ENCODE data around the gene CFAP97D1.
"Not testable (repeated sequence)": the region's sequence is repeated elsewhere in the genome, so short reads cannot be mapped to it uniquely, and the experiment has no call there.

The CFAP97D1 gene

DNA sequence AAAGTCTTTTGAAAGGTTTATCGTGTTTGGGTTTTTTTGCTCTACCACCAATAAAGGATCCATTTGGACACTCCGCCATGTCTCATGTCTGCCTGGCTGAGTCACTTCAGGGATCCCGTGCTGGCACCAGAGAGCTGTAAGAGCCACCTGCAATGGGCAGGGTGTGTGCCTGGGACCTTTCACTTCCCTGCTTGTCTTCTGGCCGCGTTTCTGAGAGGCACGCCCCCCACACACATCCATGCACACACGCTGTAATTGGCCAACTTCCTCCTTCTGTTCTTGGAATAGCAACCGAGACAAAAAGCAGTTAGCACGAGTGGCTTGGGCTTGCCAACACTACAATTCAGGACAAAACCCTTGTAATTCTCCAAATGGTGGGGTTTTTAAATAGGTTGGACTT lies 11.9 kb upstream of the CFAP97D1 start:
- DNase-seq (ENCODE audit: low spot score) = no peak

DNA sequence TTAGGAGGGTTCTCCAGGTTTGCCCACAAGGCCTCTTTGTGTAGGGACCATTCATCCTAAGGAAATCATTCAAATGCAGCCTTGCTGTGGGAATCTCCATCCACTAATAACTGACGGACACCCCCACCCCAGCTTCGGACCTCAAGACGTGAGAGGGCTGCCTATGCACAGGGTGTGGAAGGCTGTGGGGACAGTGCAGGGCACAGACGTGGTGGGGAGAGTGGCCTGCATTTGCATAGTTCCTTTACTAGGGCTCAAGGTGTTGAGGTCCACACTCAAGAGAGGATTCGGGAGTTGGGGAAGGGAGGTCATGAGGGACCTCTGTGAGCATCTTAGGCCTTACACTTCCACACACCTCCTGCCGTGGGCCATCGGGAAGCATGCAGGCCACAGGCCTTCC lies 11.3 kb upstream of the CFAP97D1 start:
- DNase-seq (ENCODE audit: low spot score) = no peak

DNA sequence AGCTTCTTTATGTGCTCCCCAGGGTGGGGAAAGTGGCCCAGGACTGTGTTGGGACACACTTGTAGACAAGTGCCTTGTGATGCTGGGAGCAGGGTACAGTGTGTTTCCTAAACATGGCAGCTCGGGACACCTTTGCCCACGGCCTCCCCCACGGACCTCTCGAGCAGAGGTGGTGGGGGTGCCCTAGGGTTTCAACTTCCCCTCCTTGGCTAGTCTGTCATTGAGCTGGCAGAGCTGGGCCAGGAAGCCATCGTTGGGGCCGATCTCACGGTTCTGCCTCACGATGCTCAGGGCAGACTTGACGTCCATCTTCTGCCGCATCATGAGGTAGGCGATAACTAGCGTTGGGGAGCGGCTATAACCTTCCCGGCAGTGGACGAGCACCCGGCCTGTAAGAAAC lies 10.8 kb upstream of the CFAP97D1 start:
- DNase-seq (ENCODE audit: low spot score) = no peak

DNA sequence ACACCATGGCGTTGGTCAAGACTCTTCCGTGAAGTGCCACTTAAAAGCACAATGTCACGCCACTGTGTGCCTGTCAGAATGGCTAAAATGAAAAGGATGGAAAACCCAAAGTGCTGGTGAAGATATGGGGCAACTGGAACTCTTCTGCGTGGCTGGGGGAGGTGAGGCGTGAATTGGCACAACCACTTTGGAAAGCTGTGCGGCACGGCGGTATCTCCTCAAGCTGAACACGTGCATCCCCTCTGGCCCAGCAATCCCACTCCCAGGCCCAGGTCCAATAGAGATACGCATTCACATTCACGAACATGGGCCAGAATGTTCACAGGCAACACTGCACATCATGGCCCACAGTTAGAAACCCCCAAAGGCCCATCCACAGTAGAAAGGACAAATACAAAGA lies 10.4 kb upstream of the CFAP97D1 start:
- DNase-seq (ENCODE audit: low spot score) = no peak

DNA sequence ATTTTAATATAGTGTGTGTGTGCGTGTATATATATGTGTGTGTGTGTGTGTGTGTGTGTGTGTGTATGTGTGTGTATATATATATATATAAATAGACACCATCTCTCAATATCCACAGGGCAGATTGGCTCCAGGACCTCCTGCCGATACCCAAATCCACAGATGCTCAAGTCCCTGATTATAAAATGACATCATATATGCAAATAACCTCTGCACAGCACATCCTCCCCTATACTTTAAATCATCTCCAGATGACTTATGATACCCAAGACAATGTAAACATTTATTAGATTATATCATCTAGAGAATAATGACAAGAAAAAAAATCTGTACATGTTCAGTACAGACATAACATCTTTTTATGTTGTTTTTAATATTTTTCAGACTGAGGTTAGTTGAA lies 9.3 kb upstream of the CFAP97D1 start:
- DNase-seq (ENCODE audit: low spot score) = no peak

DNA sequence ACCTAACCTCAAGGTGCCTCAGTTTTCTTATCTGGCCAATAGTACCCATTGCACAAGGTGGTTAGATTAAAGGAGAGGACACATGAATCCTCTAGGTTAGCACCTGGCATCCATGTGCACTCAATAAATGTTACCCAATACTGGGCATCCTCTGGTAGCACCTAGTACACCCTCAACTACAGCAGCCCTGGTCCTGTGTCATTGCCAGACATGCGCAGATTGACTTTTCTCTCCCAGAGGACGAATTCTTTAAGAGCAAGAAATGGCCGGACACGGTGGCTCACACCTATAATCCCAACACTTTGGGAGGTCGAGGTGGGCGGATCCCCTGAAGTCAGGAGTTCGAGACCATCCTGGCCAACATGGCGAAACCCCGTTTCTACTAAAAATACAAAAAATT lies 8.8 kb upstream of the CFAP97D1 start:
- DNase-seq (ENCODE audit: low spot score) = no peak

DNA sequence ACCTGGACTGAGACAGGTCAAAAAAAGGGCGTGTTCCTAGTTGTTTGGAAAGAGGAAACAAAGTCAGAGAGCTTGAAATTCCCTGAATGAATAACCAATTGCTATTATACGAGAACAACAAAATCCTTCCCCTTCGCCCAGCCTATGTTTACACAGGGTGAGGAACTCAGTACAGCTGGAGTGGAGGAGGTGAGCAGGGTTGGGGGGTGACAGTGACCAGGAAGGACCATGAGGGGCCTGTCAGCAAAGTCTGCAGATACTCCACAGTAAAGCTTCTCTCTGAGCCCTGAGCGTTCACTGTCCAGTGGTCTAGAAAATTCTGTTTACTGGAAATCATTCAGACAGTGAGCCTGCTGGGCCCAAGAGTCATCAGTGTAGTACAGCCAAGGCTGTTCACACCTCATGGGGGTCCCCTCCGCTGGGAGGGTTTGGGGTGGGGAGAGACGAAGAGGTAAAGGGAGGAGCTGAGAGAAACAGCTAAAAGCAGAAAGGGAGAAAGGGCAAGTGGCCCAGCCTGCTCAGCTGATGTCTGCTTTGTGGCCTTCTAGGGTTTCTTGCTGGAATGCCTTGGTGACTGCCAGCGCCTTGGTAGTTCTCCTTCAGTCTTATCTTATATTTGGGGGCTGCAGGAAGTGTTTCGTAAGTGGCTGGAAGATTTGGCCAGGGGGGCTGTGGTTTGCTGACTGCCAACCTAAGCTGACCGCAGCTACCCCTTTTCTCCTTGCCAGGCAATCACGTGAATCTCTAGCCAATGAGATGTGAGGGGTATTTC lies 7.2 kb upstream of the CFAP97D1 start:
- DNase-seq (ENCODE audit: low spot score) = no peak

DNA sequence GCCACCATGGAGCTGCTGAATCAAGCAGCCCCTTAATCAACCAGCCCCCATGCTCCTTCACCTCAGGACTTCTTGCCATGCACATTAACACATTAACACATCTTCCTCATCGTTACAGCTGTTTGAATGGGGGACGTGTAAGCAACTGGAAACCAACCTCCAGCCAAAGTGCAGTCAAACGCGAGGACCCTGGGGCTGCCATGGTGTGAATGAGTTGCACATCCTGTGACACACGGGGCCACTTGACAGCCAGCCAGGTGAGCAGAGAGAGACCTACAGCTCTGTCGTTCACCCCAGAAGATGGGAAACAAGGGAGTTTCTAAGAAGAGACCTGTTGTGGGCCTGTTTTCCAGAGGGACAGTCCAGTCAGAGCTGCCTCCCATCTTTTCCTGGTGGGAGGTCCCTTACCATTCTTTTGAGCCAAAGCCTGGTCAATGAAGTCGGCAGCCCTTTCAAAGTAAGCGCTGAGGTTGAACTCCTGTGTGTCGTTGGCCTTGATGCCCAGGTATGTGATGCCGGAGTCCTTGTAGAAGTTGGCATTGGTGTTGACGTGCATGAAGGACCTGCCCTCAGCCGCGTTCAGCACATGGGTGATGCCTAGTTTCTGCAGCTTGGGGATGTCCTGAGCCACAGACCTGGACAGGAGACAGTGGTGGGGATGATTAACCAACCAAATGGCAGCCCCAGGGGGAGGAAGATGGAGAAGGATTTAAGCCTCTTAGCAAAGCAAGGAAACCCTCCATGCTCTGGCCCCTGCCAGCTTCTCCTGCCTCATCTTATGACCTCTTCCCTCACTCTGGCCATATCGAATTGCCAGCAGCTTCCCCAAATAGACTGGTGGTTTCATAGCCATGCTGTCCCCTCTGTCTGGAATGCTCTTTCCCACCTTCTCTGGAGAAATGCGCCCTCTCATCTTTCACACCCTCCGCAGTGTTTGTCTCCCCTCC lies 5.7 kb upstream of the CFAP97D1 start:
- no peak for DNase-seq (ENCODE audit: low spot score)

DNA sequence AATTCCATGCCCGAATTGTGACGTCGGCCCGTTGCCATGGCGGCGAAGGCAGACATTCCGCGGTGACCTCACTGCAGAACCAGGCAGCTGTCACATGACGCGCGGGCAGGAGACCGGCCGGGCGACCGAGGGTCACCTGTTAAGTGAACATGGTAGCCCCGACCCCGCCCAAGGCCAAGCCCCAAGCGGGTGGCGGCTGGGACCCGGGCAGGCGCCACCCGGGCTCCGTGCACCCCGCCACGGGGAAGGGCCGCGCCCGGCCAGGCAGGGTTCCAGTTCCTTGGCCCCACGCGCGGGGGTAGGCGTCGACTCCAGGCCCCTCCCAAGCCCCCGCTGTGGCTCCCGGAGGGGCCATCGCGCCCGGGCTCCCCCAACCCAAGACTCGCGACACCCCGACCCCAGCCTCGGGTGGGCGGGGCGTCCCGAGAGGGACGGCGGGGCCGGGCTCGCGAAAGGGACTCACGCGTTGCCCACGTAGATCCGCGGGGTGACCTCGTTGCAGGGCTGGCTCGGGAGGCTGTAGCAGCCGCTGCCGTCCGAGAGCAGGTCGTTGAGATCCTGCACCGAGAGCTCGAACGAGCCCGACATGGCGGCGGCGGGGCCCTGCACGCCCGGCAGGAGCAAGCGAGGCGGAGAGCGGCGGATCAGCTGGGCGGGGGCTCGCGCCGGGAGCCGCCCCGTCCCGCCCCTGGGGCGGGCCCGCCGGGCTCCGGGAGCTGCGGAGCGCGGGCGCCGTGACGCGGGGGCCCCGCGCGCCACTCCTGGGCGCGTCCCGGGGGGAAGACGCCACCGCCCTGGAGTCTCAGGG lies 1.7 kb upstream of the CFAP97D1 start, which contains the start of gene DUSP3:
TSS of gene DUSP3 (minus strand) at position 641 of the 808 bp plus-strand sequence. CDS start at position 588, 53 bp downstream.
- peak; percentile 96 for DNase-seq (ENCODE audit: low spot score)

DNA sequence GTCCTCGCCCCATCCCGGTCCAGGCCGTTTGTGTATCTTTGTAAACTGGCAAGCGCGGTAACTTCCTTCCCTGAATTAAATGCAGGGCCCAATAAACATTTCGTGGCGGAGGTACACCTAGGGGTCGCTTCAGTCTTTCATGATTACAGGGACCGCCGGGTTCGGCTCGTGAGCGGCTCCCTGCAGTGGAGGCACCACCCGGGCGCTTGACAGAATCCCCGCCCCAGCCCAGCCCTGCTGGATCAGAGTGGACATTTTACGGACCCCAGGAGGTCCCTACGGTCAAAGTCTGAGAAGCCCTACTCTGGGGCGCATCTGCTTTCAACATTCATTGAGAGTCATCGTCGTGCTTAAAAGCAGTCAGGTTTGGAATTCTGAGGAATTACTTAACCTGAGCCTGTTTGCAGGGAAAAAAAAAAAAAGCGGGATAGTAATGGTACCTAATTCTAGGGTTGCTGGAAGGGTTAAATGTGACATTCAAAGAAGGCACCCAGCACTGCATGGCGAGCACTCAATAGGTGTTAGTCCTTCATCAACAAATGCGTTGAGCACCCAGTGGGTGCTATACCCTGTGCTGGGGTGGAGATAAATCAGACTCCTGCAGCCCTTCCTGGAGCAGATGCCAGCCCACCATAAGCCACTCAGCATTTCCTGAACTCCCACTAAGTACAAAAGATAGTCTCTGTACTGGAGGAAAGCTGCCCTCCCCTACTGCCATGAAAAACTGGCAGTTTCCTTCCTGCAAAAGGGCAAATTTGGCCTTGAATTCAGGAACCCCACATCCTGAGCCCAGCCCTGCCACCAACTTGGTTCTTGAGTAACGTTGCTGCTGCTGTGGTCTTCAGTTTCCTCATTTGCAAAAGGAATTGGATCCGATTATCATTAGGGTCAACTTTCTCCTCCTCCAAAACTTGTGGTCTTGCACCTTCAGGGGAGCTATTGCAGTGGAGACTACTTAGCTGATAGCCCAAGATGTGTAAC lies 800 bp upstream of the CFAP97D1 start:
- no peak for DNase-seq (ENCODE audit: low spot score)

DNA sequence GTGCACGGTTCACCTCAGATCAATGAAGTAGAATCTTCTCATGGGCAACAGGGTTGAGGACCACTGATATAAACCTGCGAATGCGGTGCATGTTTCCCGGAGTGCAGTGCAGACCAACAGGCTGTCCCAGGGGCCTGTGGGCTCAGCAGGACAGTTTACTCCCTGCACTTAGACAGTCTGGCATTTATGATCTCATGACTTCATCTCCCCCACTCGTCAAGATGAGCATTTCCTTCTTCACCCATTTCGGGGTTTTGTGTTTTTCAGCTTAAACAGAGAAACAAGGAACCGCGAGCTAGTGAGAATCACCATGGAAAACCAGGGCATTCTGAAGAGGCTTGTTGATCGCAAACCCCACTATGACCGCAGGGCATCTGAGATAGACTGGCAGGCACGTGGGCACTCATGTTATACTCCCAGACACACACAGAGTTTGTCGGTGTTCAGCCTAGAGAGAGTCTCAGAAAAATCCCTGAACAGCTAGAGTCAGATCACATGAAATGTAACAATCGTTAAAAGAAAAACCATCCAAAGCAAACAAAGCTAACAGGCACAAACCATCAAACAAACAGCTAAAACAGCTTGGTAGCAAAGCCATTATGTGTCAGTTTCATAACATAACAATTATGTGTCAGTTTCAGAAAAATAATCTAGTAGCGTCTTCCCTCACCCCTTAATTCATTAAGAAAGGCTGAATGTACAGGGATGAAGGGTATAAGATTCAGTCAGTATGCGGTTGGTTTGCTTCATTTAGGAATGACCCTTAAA lies 2.9 kb downstream of the CFAP97D1 start:
- DNase-seq (ENCODE audit: low spot score) = no peak

DNA sequence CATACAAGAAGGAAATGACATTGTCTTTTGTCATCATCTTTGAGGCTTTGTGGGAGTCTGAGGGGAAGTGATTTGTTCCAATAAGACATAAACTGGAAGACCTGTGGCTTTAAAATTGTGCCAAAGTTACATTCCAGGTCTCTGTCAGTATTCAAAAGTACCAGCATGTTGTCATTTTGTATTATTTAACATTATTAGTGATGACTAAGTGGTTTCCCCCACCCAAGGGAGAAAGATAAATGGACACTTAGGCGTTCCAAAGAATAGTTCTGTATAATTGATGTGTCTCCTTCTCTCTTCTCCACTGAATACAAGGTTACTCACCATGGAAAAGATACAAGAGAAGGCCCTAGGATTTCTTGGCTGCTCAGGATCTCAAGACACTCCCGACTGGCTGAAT lies 3.8 kb downstream of the CFAP97D1 start:
- no peak for DNase-seq (ENCODE audit: low spot score)

DNA sequence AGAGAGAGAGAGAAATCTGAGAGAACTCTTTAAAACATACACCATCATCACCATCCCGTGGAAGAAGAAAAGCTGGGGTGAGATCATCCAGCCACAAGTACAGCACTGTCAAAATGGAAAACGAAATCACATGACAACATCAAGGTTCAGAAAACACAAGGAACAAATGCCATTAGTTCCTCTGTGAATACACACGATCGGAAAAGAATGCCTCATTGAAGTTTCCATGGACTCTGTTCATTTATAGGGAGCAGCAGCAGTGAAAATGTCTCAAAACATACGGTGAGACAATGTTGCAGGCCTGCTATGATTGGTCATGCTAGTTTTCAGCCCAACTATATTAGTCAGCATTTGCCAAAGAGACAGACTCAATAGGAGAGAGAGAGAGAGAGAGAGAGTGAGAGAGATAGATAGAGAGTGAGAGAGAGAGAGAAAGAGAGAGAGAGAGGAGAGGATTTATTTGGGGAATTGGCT lies 4.4 kb downstream of the CFAP97D1 start:
- no peak for DNase-seq (ENCODE audit: low spot score)

DNA sequence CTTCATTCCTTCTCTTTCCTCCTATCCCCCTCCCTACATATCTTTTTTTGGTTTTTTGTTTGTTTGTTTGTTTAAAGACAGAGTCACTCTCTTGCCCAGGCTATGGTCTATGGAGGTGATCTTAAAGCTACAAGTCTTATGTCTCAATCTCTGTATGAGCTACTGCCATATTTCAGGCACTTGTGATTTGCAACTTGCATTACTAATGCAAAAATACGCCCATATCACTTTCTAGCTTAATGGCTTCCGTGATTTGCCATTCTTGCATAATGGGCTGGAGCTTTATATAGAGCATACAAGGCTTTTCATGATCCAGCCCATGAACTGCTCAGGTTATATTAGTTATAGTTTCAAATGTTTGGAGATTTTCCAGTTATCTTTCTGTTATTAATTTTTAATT lies 7.5 kb downstream of the CFAP97D1 start:
- DNase-seq (ENCODE audit: low spot score) = no peak

DNA sequence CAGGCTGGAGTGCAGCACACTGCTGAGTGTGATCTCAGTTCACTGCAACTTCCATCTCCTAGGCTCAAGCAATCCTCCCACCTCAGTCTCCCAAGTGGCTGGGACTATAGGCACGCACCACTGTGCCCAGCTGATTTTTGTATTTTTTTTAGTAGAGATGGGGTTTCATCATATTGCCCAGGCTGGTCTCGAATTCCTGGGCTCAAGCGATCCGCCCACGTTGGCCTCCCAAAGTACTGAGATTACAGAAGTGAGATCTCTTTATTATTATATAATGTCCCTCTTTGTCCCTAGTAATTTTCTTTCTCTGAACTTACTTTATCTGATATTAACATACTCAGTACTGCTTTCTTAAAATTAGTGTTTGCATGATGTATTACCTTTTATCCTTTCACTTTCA lies 8.3 kb downstream of the CFAP97D1 start:
- DNase-seq (ENCODE audit: low spot score) = no peak

DNA sequence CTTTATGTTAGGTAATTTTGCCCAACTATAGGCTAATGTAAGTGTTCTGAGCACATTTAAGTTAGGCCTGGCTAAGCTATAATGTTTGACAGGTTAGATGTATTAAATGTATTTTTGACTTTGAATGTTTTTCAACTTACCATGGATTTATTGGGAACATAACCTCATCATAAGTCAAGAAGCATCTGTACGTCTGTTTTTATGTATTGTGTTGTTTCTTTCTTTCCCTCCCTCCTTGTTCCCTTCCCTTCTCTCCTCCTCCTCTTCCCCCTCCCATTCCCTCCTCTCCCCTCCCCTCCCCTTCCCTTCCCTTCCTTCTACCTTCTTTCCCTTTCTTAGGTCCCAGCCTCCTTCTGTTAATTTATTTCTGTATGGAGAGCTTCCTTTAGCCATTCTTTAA lies 9.2 kb downstream of the CFAP97D1 start:
- DNase-seq (ENCODE audit: low spot score) = no peak

DNA sequence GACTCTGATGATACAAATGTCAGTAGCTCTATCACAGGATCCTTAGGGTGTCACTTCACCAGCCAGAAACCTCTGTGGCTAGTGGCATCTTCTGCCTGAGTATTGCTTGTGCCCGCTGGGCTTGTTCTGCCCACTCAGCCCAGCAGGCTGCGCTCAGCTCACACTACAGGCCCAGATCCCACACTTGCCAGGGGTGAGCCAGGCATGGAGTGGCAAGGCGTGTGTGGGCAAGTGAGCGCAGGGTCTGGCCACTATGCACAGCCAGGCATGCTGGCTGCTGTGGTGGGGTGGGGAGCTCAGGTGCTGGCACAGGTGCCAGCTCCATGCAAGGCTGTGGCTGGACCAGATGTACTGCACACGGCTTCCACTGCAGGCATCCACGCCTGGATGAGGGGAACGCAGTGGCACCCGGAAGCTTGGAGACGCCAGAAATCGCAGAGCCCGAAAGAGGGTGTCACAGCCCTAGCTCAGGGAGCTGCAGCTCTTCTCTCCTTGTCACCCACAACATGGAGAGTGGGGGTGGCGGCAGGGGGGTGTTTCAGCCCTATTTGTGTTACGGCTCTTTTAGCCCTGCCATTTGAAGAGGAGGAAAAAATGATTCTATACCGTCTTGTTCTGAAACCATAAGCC lies 10.2 kb downstream of the CFAP97D1 start:
- DNase-seq (ENCODE audit: low spot score) = no peak

DNA sequence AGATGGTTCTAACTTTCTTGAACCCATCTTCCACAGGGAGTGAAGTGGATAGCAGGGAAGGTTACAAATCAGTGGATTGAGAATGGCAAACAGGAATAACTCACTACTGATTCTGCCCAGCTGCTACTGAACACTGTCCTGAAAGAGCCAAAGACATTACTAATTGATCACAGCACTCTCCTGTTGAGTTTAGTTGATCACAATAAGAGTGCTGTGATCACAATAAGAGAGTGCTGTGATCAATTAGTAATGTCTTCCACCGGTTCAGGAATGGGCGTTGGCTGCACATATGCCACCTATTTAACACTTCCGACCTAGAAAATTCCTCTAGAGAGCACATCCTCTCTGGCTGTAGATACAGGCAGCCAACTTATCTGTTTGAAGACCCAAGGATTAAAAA lies 11.4 kb downstream of the CFAP97D1 start:
- DNase-seq (ENCODE audit: low spot score) = peak; percentile 77

DNA sequence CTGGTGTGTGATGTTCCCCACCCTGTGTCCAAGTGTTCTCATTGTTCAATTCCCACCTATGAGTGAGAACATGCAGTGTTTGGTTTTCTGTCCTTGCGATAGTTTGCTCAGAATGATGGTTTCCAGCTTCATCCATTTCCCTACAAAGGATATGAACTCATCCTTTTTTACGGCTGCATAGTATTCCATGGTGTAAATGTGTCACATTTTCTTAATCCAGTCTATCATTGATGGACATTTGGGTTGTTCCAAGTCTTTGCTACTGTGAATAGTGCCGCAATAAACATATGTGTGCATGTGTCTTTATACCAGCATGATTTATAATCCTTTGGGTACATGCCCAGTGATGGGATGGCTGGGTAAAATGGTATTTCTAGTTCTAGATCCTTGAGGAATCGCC lies 12.4 kb downstream of the CFAP97D1 start:
- not testable (repeated sequence) for DNase-seq (ENCODE audit: low spot score)

DNA sequence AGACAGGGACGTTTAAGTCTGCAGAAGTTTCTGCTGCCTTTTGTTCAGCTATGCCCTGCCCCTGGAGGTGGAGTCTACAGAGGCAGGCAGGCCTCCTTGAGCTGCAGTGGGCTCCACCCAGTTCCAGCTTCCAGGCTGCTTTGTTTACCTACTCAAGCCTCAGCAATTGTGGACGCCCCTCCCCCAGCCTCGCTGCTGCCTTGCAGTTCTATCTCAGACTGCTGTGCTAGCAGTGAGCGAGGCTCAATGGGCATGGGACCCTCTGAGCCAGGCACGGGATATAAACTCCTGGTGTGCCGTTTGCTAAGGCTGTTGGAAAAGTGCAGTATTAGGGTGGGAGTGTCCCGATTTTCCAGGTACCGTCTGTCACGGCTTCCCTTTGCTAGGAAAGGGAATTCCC lies 17.8 kb downstream of the CFAP97D1 start:
- DNase-seq (ENCODE audit: low spot score) = not testable (repeated sequence)
